IMR-90 (cell line): ENCODE data around the gene KCNQ5. TPM values are rescaled to one million over a fixed set of nuclear protein-coding genes. Genes with fewer than 3 reads are reported as not detected.

Experiments used
- ATAC-seq: fragments of 200-7000 bp; cut with Tn5 transposase; 2 replicates; pipeline ENCODE4 v1.9.1; 2020; ENCODE audit warnings: low read depth, mild to moderate bottlenecking, moderate library complexity
- BruUV-seq: library from RNA; stranded (reverse); fragments of 400-500 nt; replicated peaks from 2 replicates; lab custom pipeline; 2021; lab: Mats Ljungman, UMichigan
- CTCF ChIA-PET: fragments of 300-600 bp; formaldehyde crosslinking; extraction: SDS; loops from one replicate; lab custom pipeline; 2021; ENCODE audit warnings: antibody characterized with exemption; lab: Yijun Ruan, JAX
- POLR2A ChIA-PET: fragments of 300-600 bp; sonication (Branson Sonifier 250); formaldehyde crosslinking; loops from one replicate; lab custom pipeline; 2022; ENCODE audit warnings: antibody characterized with exemption; ENCODE audit not compliant: unreplicated experiment; lab: Charles Lee
- DNase-seq: peaks from one replicate; pipeline ENCODE4 v3.0.0; 2013
- H2AFZ ChIP-seq: replicated peaks from 2 replicates; pipeline ENCODE3; 2013; ENCODE audit warnings: low read length, mild to moderate bottlenecking; ENCODE audit not compliant: poor library complexity
- H2AK5ac ChIP-seq: 2 replicates; pipeline ENCODE4 v1.6.1; 2013; ENCODE audit warnings: low read depth, low read length, inconsistent platforms
- H2AK9ac ChIP-seq: replicated peaks from 2 replicates; pipeline ENCODE3; 2013; ENCODE audit warnings: mild to moderate bottlenecking, low read depth, low read length, moderate library complexity; ENCODE audit not compliant: poor library complexity
- H2BK120ac ChIP-seq: 2 replicates; pipeline ENCODE4 v1.6.1; 2013; ENCODE audit warnings: low read depth, low read length, inconsistent platforms
- H2BK15ac ChIP-seq: 3 replicates; pipeline ENCODE4 v1.6.1; 2013; ENCODE audit warnings: low read depth, low read length, inconsistent platforms
- H2BK20ac ChIP-seq: 2 replicates; pipeline ENCODE4 v1.6.1; 2013; ENCODE audit warnings: low read depth, mild to moderate bottlenecking, inconsistent platforms, low read length, moderate library complexity
- H2BK5ac ChIP-seq: 2 replicates; pipeline ENCODE4 v1.6.1; 2013; ENCODE audit warnings: mild to moderate bottlenecking, low read depth, low read length, inconsistent platforms; ENCODE audit not compliant: poor library complexity, severe bottlenecking
- H3K14ac ChIP-seq: replicated peaks from 2 replicates; pipeline ENCODE4 v1.6.1; 2013; ENCODE audit warnings: low read depth, low read length, inconsistent platforms
- H3K18ac ChIP-seq: 2 replicates; pipeline ENCODE4 v1.6.1; 2013; ENCODE audit warnings: low read depth, low read length, control low read depth
- H3K23ac ChIP-seq: 2 replicates; pipeline ENCODE4 v1.6.1; 2013; ENCODE audit warnings: low read depth, low read length, inconsistent platforms
- H3K27ac ChIP-seq: 2 replicates; pipeline ENCODE4 v1.5.1; 2013; ENCODE audit warnings: mild to moderate bottlenecking, control low read depth, low read length; ENCODE audit not compliant: insufficient read depth
- H3K27me3 ChIP-seq: 2 replicates; pipeline ENCODE4 v1.6.1; 2013; ENCODE audit warnings: low read length; ENCODE audit not compliant: control insufficient read depth, insufficient read depth
- H3K36me3 ChIP-seq: 2 replicates; pipeline ENCODE4 v1.6.1; 2013; ENCODE audit warnings: low read length, mixed read lengths; ENCODE audit not compliant: control insufficient read depth, insufficient read depth
- H3K4ac ChIP-seq: 2 replicates; pipeline ENCODE4 v1.6.1; 2013; ENCODE audit warnings: low read depth, low read length, inconsistent platforms
- H3K4me1 ChIP-seq: 2 replicates; pipeline ENCODE4 v1.6.1; 2013; ENCODE audit warnings: low read length, mixed read lengths; ENCODE audit not compliant: control insufficient read depth, insufficient read depth
- H3K4me2 ChIP-seq: 2 replicates; pipeline ENCODE4 v1.6.1; 2013; ENCODE audit warnings: low read depth, mild to moderate bottlenecking, control low read depth, low read length, moderate library complexity
- H3K4me3 ChIP-seq: 2 replicates; pipeline ENCODE4 v1.5.1; 2013; ENCODE audit warnings: low read depth, mild to moderate bottlenecking, control low read depth, low read length, moderate library complexity; ENCODE audit not compliant: insufficient read depth
- H3K56ac ChIP-seq: 2 replicates; pipeline ENCODE4 v1.6.1; 2013; ENCODE audit warnings: low read length, inconsistent platforms; ENCODE audit not compliant: insufficient read depth; ENCODE audit errors: extremely low read depth
- H3K79me1 ChIP-seq, 2 experiments: 2 replicates each; pipeline ENCODE4 v1.6.1; 2013; ENCODE audit warnings: low read length in 2 of 2, inconsistent platforms in 1 of 2, low read depth in 1 of 2
- H3K9ac ChIP-seq: 2 replicates; pipeline ENCODE4 v1.6.1; 2013; ENCODE audit warnings: low read depth, low read length, control low read depth
- H3K9me1 ChIP-seq: 2 replicates; pipeline ENCODE4 v1.6.1; 2013; ENCODE audit warnings: low read length, inconsistent platforms; ENCODE audit not compliant: insufficient read depth
- H3K9me3 ChIP-seq: 2 replicates; pipeline ENCODE4 v1.6.1; 2013; ENCODE audit warnings: low read length; ENCODE audit not compliant: control insufficient read depth, insufficient read depth
- H4K20me1 ChIP-seq: 2 replicates; pipeline ENCODE4 v1.6.1; 2013; ENCODE audit warnings: low read length, inconsistent platforms; ENCODE audit not compliant: insufficient read depth
- H4K5ac ChIP-seq: 2 replicates; pipeline ENCODE4 v1.6.1; 2013; ENCODE audit warnings: mild to moderate bottlenecking, low read depth, low read length, control low read depth
- H4K8ac ChIP-seq, 2 experiments: 2 replicates each; pipeline ENCODE4 v1.6.1; 2013; ENCODE audit warnings: low read depth in 2 of 2, low read length in 2 of 2, control low read depth in 1 of 2, inconsistent platforms in 1 of 2
- H4K91ac ChIP-seq: 2 replicates; pipeline ENCODE4 v1.6.1; 2013; ENCODE audit warnings: low read depth, low read length, inconsistent platforms; ENCODE audit not compliant: insufficient read depth
- BHLHE40 ChIP-seq: fragments of 150-350 bp; IDR thresholded peaks from 2 replicates; pipeline ENCODE4 v1.6.1; 2016; ENCODE audit warnings: mild to moderate bottlenecking, low read depth, low read length
- CEBPB ChIP-seq: IDR thresholded peaks from 2 replicates; pipeline ENCODE4 v1.6.1; 2012; ENCODE audit warnings: low read depth, low read length, improper control_type of control experiment
- CHD1 ChIP-seq: IDR thresholded peaks from 2 replicates; pipeline ENCODE4 v1.6.1; 2012; ENCODE audit warnings: low read depth, low read length, improper control_type of control experiment
- CTCF ChIP-seq: conservative IDR thresholded peaks from 2 replicates; pipeline ENCODE4 v1.5.1; 2012; ENCODE audit warnings: mild to moderate bottlenecking, low read depth, low read length, improper control_type of control experiment
- ELK1 ChIP-seq: fragments of 150-350 bp; IDR thresholded peaks from 2 replicates; pipeline ENCODE4 v1.6.1; 2016; ENCODE audit warnings: low read depth, mild to moderate bottlenecking, low read length, moderate library complexity, borderline replicate concordance
- FOS ChIP-seq: fragments of 150-350 bp; IDR thresholded peaks from 2 replicates; pipeline ENCODE4 v1.6.1; 2016; ENCODE audit warnings: low read depth, low read length
- MAFK ChIP-seq: IDR thresholded peaks from 2 replicates; pipeline ENCODE4 v1.6.1; 2012; ENCODE audit warnings: low read depth, low read length, improper control_type of control experiment
- MAZ ChIP-seq: IDR thresholded peaks from 2 replicates; pipeline ENCODE4 v1.6.1; 2012; ENCODE audit warnings: low read depth, mild to moderate bottlenecking, low read length, improper control_type of control experiment, moderate library complexity, borderline replicate concordance
- MXI1 ChIP-seq: IDR thresholded peaks from 2 replicates; pipeline ENCODE4 v1.6.1; 2012; ENCODE audit warnings: low read depth, mild to moderate bottlenecking, low read length, moderate library complexity, borderline replicate concordance
- NFE2L2 ChIP-seq: fragments of 150-350 bp; IDR thresholded peaks from 2 replicates; pipeline ENCODE4 v1.6.1; 2016; ENCODE audit warnings: low read depth, mild to moderate bottlenecking, low read length
- POLR2A ChIP-seq: IDR thresholded peaks from 2 replicates; pipeline ENCODE4 v1.6.1; 2012; ENCODE audit warnings: mild to moderate bottlenecking, low read depth, low read length
- RAD21 ChIP-seq: IDR thresholded peaks from 2 replicates; pipeline ENCODE4 v1.6.1; 2012; ENCODE audit warnings: low read length, improper control_type of control experiment
- RCOR1 ChIP-seq: IDR thresholded peaks from 2 replicates; pipeline ENCODE4 v1.6.1; 2012; ENCODE audit warnings: mild to moderate bottlenecking, low read length, improper control_type of control experiment; ENCODE audit not compliant: insufficient replicate concordance
- RFX5 ChIP-seq: IDR thresholded peaks from 2 replicates; pipeline ENCODE4 v1.8.0; 2012; ENCODE audit warnings: low read depth, mild to moderate bottlenecking, low read length, moderate library complexity
- SMC3 ChIP-seq: fragments of 150-350 bp; IDR thresholded peaks from 2 replicates; pipeline ENCODE4 v1.6.1; 2016; ENCODE audit warnings: low read depth, mild to moderate bottlenecking, antibody characterized with exemption, low read length, moderate library complexity
- WGBS, 2 experiments: methylation state at CpG; one replicate each; pipeline versions ENCODE4 v1.1.5 to v1.1.7; 2013; ENCODE audit warnings: missing lambda C conversion rate in 2 of 2; ENCODE audit not compliant: insufficient read length in 1 of 2; ENCODE audit errors: extremely low coverage in 2 of 2; 5-methylcytosine and 5-hydroxymethylcytosine counted together
- dilution Hi-C: fragments of 300-500 bp; cut with HindIII; formaldehyde crosslinking; loops from one replicate; pipeline ENCODE4 v1.14.3; 2018; ENCODE audit warnings: low sequenced_read_pairs; ENCODE audit not compliant: unreplicated experiment
- in situ Hi-C: fragments of 300-500 bp; cut with MboI; formaldehyde crosslinking; loops from 3 replicates; pipeline ENCODE4 v1.14.3; 2019; ENCODE audit warnings: low sequenced_read_pairs, inconsistent platforms, mixed read lengths
- intact Hi-C: fragments of 100-400 bp; cut with micrococcal nuclease; formaldehyde crosslinking; loops from 2 replicates; pipeline ENCODE4 v1.10.0; 2022
- polyA plus RNA-seq, 3 experiments: library from polyadenylated mRNA; depleted of rRNA; stranded (reverse); fragments of >200 nt; gene quantifications; 2 replicates each; pipeline ENCODE4 v1.2.3, GENCODE V29; 2012; ENCODE audit warnings: low replicate concordance in 1 of 3
- total RNA-seq: library from RNA; depleted of rRNA; stranded (reverse); fragments of >200 nt; gene quantifications from 2 replicates; pipeline ENCODE4 v1.2.3, GENCODE V29; 2012
- TF ChIP-seq, protein P1 (sequence below): fragments of 150-350 bp; IDR thresholded peaks from 2 replicates; pipeline ENCODE4 v1.6.1; 2017; ENCODE audit warnings: mild to moderate bottlenecking, antibody characterized with exemption, low read length, low read depth

Gene KCNQ5
- total and polyA plus RNA-seq, 2 of the 4 experiments (the other 2 are of a cell fraction) = 0.75 to 1.3 TPM

DNA sequence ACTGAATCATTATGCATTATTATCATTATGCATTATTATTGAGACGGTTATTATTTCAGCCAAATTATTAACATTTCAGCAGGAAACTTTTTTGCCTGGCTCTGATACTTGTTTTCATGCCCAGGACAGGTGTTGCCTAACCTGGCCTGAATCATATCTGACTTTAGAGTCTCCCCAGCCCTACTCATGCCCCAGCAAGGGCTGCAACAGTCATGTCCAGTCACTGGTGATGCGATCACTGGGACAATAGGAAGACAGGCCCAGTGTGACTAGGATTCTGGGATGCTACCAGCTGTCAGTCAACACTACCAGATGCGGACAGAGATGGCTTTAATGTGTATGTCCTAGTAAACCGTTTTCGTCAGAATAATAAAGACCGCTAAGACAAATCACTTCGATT, 318.4 kb downstream of the KCNQ5 start:
- intact Hi-C loops (no loop called here), dilution Hi-C loops (no loop called here), in situ Hi-C loops (no loop called here)
- POLR2A ChIA-PET = no interaction called here
- no peak overlapping the region for H3K4me2 ChIP-seq
- no peaks in the 10 kb centered on the region for H3K9me1 ChIP-seq
- H2AK9ac ChIP-seq = no peak overlapping the region
- WGBS, 2 experiments = no CpG with 5 or more reads among the region's 7 CpGs
- no peak for ATAC-seq
- DNase-seq = no peak
- H3K27me3 ChIP-seq = no peaks in the 10 kb centered on the region
- no peak overlapping the region for H2BK120ac ChIP-seq
- peaks cover 3% of the 10 kb centered on the region for H3K4me1 ChIP-seq
- H3K79me1 ChIP-seq = no peaks in the 10 kb centered on the region; a peak in 1 of 4 replicates
- no peak overlapping the region for H3K4ac ChIP-seq
- no peaks in the 10 kb centered on the region for H3K36me3 ChIP-seq
- H3K56ac ChIP-seq = no peak overlapping the region
- H3K23ac ChIP-seq = no peak overlapping the region
- H2BK5ac ChIP-seq = no peak overlapping the region
- no peak overlapping the region for H3K27ac ChIP-seq
- no peak overlapping the region for H4K91ac ChIP-seq
- no peak overlapping the region for H2AFZ ChIP-seq
- no peak overlapping the region for H4K8ac ChIP-seq
- H4K20me1 ChIP-seq = no peaks in the 10 kb centered on the region
- H3K9me3 ChIP-seq = no peaks in the 10 kb centered on the region
- no peak for TF ChIP-seq MAZ
- no peak for TF ChIP-seq RCOR1
- no peak for TF ChIP-seq FOS
- TF ChIP-seq MXI1 = no peak
- TF ChIP-seq POLR2A = no peak
- TF ChIP-seq BHLHE40 = no peak
- TF ChIP-seq CTCF = no peak
- no peak for TF ChIP-seq SMC3
- TF ChIP-seq ELK1 = no peak
- no peak for TF ChIP-seq RAD21
- TF ChIP-seq RFX5 = no peak
- TF ChIP-seq CHD1 = no peak
- TF ChIP-seq NFE2L2 = no peak
- TF ChIP-seq CEBPB = no peak
- no peak for TF ChIP-seq MAFK
- TF ChIP-seq, protein P1, sequence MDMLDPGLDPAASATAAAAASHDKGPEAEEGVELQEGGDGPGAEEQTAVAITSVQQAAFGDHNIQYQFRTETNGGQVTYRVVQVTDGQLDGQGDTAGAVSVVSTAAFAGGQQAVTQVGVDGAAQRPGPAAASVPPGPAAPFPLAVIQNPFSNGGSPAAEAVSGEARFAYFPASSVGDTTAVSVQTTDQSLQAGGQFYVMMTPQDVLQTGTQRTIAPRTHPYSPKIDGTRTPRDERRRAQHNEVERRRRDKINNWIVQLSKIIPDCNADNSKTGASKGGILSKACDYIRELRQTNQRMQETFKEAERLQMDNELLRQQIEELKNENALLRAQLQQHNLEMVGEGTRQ = no peak
- H2AK5ac ChIP-seq = no peak overlapping the region
- H4K5ac ChIP-seq = no peak overlapping the region
- H3K9ac ChIP-seq = no peak overlapping the region
- H3K18ac ChIP-seq = no peak overlapping the region
- CTCF ChIA-PET = no interaction called here
- no peak overlapping the region for H3K4me3 ChIP-seq
- no peak overlapping the region for H2BK20ac ChIP-seq
- no peak overlapping the region for H3K14ac ChIP-seq
- H2BK15ac ChIP-seq = no peak overlapping the region
- BruUV-seq = no TSS peak
